AG09309 (cell line): ENCODE results near the gene TAF11.
A peak's percentile ranks its signal among the peaks of the same experiment; 100 is the strongest.
"Not testable (repeated sequence)": the region's sequence is repeated elsewhere in the genome, so short reads cannot be mapped to it uniquely, and the experiment has no call there.

Experiments used
- DNase-seq: peaks from one replicate; pipeline ENCODE4 v3.0.0-alpha.2; 2010; ENCODE audit warnings: low read depth
- H3K4me3 ChIP-seq: 2 replicates; pipeline ENCODE4 v1.5.1; 2011; ENCODE audit warnings: mild to moderate bottlenecking, low read depth, low read length, moderate library complexity; ENCODE audit not compliant: control insufficient read depth
- TF ChIP-seq, protein P1 (sequence below): IDR thresholded peaks from 2 replicates; pipeline ENCODE4 v1.5.1; 2011; ENCODE audit warnings: mild to moderate bottlenecking, low read depth, low read length, inconsistent platforms; ENCODE audit not compliant: insufficient read depth, control insufficient read depth; ENCODE audit errors: missing control alignments

Gene TAF11

DNA sequence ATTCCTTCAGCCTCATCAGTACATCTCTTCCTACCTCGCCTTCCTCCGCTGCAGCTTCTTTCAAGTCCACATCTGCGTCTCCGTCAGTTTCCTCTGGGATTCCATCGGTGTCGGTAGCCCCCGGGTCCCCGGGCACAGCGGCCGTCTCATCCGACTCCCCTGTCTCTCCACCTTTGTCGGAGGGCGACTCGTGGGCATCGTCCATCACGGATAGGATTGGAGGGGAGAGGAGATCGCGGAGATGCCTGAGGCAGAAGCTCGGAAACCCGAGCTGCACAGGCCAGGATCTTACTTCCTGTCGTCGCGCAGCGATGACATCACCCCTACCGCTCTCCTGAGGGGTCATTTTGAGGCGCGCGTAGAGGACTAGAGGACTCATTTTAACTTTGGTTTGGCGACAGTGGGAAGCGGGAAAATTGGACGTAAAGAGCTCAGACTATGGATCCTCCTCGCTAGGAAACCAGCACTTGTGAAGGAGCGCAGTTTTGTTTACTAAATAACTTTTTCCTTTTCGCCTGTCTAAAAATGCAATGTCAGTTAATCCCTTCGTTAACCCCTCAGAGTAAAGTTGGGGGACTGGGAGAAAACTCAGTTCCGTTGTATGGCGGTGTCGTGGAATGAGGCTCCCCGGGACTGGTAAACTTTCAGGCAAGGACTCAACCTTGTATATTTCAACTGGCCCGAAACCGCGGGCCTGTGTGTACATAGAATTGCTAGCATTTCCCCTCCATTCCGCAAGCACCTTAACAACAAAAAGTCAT is at the start of gene TAF11:
TAF11 (minus strand) TSS at position 290 of the 761 bp plus-strand sequence; CDS start at position 205, 85 bp downstream.
- peak; percentile 71 for DNase-seq
- TF ChIP-seq, protein P1, sequence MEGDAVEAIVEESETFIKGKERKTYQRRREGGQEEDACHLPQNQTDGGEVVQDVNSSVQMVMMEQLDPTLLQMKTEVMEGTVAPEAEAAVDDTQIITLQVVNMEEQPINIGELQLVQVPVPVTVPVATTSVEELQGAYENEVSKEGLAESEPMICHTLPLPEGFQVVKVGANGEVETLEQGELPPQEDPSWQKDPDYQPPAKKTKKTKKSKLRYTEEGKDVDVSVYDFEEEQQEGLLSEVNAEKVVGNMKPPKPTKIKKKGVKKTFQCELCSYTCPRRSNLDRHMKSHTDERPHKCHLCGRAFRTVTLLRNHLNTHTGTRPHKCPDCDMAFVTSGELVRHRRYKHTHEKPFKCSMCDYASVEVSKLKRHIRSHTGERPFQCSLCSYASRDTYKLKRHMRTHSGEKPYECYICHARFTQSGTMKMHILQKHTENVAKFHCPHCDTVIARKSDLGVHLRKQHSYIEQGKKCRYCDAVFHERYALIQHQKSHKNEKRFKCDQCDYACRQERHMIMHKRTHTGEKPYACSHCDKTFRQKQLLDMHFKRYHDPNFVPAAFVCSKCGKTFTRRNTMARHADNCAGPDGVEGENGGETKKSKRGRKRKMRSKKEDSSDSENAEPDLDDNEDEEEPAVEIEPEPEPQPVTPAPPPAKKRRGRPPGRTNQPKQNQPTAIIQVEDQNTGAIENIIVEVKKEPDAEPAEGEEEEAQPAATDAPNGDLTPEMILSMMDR = no peak
- H3K4me3 ChIP-seq = peak within 1 kb of the TSS; percentile 87

- DNase-seq = no peak
- no peak overlapping the region for H3K4me3 ChIP-seq
- TF ChIP-seq, protein P1 = no peak
Observed at GRCh38 chr6:34934516-34934915, 46.7 kb upstream of the TAF11 start.

DNA sequence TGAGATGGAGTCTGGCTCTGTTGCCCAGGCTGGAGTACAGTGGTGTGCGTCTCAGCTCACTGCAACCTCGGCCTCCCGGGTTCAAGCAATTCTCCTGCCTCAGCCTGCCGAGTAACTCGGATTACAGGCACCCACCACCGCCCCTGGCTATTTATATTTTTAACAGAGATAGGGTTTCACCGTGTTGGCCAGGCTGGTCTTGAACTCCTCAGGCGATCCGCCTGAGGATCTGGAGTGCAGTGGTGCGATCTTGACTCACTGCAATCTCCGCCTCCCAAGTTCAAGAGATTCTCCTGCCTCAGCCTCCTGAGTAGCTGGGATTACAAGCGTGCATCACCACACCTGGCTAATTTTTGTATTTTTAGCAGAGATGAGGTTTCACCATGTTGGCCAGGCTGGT is 44.4 kb upstream of the TAF11 start:
- not testable (repeated sequence) for H3K4me3 ChIP-seq, DNase-seq

DNA sequence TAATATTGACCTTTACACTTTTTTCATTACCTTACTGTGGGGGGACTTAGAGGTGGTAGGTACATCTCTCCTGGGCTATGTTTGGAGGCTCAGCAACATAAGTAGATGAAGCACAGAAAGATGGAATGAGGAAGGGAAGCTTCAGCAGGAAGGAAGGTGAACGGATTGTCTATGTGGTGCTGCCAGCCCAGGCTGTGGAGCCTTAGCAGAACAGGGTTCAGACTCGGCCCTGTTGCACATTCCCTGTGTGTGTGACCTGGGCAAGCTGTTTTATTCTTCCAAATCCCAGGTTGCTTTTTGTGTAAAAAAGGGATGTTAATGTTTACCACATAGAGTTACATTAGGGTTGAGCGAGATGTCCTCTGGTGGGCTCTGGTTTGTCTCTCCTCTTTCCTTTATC is 42.4 kb upstream of the TAF11 start:
- no peak for DNase-seq
- TF ChIP-seq, protein P1 = no peak
- H3K4me3 ChIP-seq = no peak overlapping the region

- TF ChIP-seq, protein P1 = no peak
- DNase-seq = no peak
- H3K4me3 ChIP-seq = no peak overlapping the region
Observed at GRCh38 chr6:34929241-34929978, 41.6 kb upstream of the TAF11 start.

- no peak overlapping the region for H3K4me3 ChIP-seq
Observed at GRCh38 chr6:34928695-34929094, 40.9 kb upstream of the TAF11 start.

More at GRCh38 chr6:34928695-34929094, 40.9 kb upstream of the TAF11 start:
- no peak for DNase-seq
- TF ChIP-seq, protein P1 = no peak
